ENCODE data around the gene ATP5F1D. TPM values are rescaled to one million over a fixed set of nuclear protein-coding genes. Genes with fewer than 3 reads are reported as not detected.

The ATP5F1D gene
- total RNA-seq, 1 experiment from 2014 or later: 102 TPM

- H3K36me3 ChIP-seq (ENCODE audit: low read depth, low read length): no peaks in the 10 kb centered on the region
- H3K27ac ChIP-seq (ENCODE audit: low read length): peak overlapping the region; percentile 37
- no TSS peak for BruUV-seq (replicated peaks)
- H3K4me1 ChIP-seq (ENCODE audit: insufficient read depth, low read length): peaks cover 11% of the 10 kb centered on the region
- no peaks in the 10 kb centered on the region for H3K9me3 ChIP-seq (ENCODE audit: low read length)
- intact Hi-C loops (cut with micrococcal nuclease): no loop called here
- DNase-seq (peak; percentile 32), ATAC-seq (peak; percentile 78)
- no peaks in the 10 kb centered on the region for H3F3A ChIP-seq (ENCODE audit: low read length, unreplicated experiment)
- no peak overlapping the region for H3K9ac ChIP-seq (ENCODE audit: low read length)
- H3K79me2 ChIP-seq (ENCODE audit: low read length): no peaks in the 10 kb centered on the region
- H3K27me3 ChIP-seq (ENCODE audit: low read length): no peaks in the 10 kb centered on the region
- no peaks in the 10 kb centered on the region for H4K20me1 ChIP-seq (ENCODE audit: low read length)
- H2AFZ ChIP-seq (ENCODE audit: low read length): no peak overlapping the region
- ChIA-PET CTCF (no interaction called here), POLR2A (ENCODE audit: unreplicated experiment) (no interaction called here)
- H3K4me2 ChIP-seq (ENCODE audit: low read length): no peak overlapping the region
- H3K4me3 ChIP-seq (ENCODE audit: low read length): no peak overlapping the region
- H3K9me2 ChIP-seq (replicated peaks; ENCODE audit: low read length): no peaks in the 10 kb centered on the region
- TF ChIP-seq EZH2phosphoT487 (IDR thresholded peaks at IDR 0.05; ENCODE audit: borderline replicate concordance, low read length) (no peak), CTCF (conservative IDR thresholded peaks at IDR 0.05; ENCODE audit: low read depth, low read length) (no peak), EZH2 (IDR thresholded peaks at IDR 0.05; ENCODE audit: low read length, unreplicated experiment) (no peak)
Measured at GRCh38 chr19:1231729-1232637, 9.6 kb upstream of the ATP5F1D start.

DNA sequence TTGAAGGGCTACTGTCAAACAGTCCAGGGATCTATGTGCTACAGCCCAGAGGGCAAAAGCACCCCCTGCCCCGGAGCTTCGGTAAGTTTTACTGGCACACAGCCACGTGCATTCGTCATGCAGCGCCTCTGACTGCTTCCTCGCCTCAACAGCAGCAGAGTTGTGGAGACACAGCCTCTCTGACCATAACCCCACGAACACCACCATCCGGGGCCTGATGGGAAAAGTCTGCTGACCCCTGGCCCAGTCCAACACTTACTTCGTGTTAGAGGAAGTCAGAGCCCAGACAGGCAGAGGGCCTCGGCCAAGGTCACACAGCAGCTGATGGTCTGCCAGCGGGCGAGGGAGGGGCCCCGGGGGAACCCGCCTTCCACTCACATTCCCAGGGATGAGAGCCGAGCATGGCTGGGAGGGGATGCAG lies 8.9 kb upstream of the ATP5F1D start:
- ChIA-PET CTCF (no interaction called here), POLR2A (ENCODE audit: unreplicated experiment) (no interaction called here)
- H3K4me3 ChIP-seq (ENCODE audit: low read length): no peak overlapping the region
- H3K9me3 ChIP-seq (ENCODE audit: low read length): no peaks in the 10 kb centered on the region
- no peaks in the 10 kb centered on the region for H3K27me3 ChIP-seq (ENCODE audit: low read length)
- ATAC-seq: no peak
- no peaks in the 10 kb centered on the region for H3K36me3 ChIP-seq (ENCODE audit: low read depth, low read length)
- H4K20me1 ChIP-seq (ENCODE audit: low read length): no peaks in the 10 kb centered on the region
- H2AFZ ChIP-seq (ENCODE audit: low read length): no peak overlapping the region
- intact Hi-C loops (cut with micrococcal nuclease): no loop called here
- H3K4me2 ChIP-seq (ENCODE audit: low read length): no peak overlapping the region
- peak; percentile 42 for DNase-seq
- H3K9ac ChIP-seq (ENCODE audit: low read length): no peak overlapping the region
- H3K79me2 ChIP-seq (ENCODE audit: low read length): no peaks in the 10 kb centered on the region
- peaks cover 11% of the 10 kb centered on the region for H3K4me1 ChIP-seq (ENCODE audit: insufficient read depth, low read length)
- H3K27ac ChIP-seq (ENCODE audit: low read length): no peak overlapping the region; the same call in 1 of the 2 replicates
- H3K9me2 ChIP-seq (replicated peaks; ENCODE audit: low read length): no peaks in the 10 kb centered on the region
- BruUV-seq (replicated peaks): no TSS peak
- TF ChIP-seq EZH2 (IDR thresholded peaks at IDR 0.05; ENCODE audit: low read length, unreplicated experiment) (no peak), EZH2phosphoT487 (IDR thresholded peaks at IDR 0.05; ENCODE audit: borderline replicate concordance, low read length) (no peak), CTCF (conservative IDR thresholded peaks at IDR 0.05; ENCODE audit: low read depth, low read length) (no peak)
- H3F3A ChIP-seq (ENCODE audit: low read length, unreplicated experiment): no peaks in the 10 kb centered on the region

DNA sequence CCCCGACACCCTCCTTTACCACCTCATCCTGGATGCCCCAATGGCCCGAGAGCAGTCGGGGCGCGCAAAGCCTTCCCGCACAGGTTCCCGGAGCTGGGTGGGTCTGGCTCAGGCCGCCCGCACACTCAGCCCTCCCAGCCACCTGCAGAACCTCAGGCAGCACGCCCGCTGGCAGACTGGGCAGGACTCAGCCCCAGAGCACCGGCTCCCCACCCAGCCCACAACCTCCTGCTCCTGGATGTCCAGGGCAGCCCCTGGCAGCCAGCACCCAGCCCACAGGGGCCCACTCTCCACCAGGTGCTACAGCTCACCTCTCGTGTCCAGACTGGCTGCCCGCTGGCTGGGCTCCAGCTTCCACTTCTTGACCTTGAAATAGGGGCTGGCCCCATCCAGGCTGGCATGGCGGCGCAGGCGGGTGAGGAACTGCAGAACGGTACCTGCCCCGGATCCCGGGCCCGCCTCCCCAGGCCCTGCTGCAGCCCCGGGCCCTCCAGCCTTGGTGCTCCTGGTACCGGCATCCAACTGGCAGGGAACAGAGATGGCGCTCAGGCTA lies 8.4 kb upstream of the ATP5F1D start:
- Histone ChIP-seq H3K79me2 (ENCODE audit: low read length) (no peaks in the 10 kb centered on the region), H3K4me3 (ENCODE audit: low read length) (no peak overlapping the region), H3K36me3 (ENCODE audit: low read depth, low read length) (no peaks in the 10 kb centered on the region), H2AFZ (ENCODE audit: low read length) (no peak overlapping the region), H3K4me2 (ENCODE audit: low read length) (no peak overlapping the region), H3K27me3 (ENCODE audit: low read length) (no peaks in the 10 kb centered on the region), H3K27ac (ENCODE audit: low read length) (no peak overlapping the region), H3K9me3 (ENCODE audit: low read length) (no peaks in the 10 kb centered on the region), H3K9ac (ENCODE audit: low read length) (no peak overlapping the region), H4K20me1 (ENCODE audit: low read length) (no peaks in the 10 kb centered on the region), H3F3A (ENCODE audit: low read length, unreplicated experiment) (no peaks in the 10 kb centered on the region), H3K4me1 (ENCODE audit: insufficient read depth, low read length) (peaks cover 11% of the 10 kb centered on the region), H3K9me2 (replicated peaks; ENCODE audit: low read length) (no peaks in the 10 kb centered on the region)
- ChIA-PET POLR2A (ENCODE audit: unreplicated experiment) (no interaction called here), CTCF (no interaction called here)
- intact Hi-C loops (cut with micrococcal nuclease): no loop called here
- no peak for DNase-seq
- no TSS peak for BruUV-seq (replicated peaks)
- ATAC-seq: no peak
- no peak for TF ChIP-seq CTCF (conservative IDR thresholded peaks at IDR 0.05; ENCODE audit: low read depth, low read length)
- TF ChIP-seq EZH2phosphoT487 (IDR thresholded peaks at IDR 0.05; ENCODE audit: borderline replicate concordance, low read length): no peak
- TF ChIP-seq EZH2 (IDR thresholded peaks at IDR 0.05; ENCODE audit: low read length, unreplicated experiment): no peak

Data from PC-3 (cell line).